Caco-2 (cell line): ENCODE results near the gene SPRR2F. TPM values are rescaled to one million over a fixed set of nuclear protein-coding genes. Genes with fewer than 3 reads are reported as not detected.

Experiments
- BruUV-seq: library from RNA; stranded (reverse); fragments of 400-500 nt; replicated peaks from 2 replicates; lab custom pipeline; 2021; lab: Mats Ljungman, UMichigan
- CTCF ChIA-PET: fragments of 300-600 bp; sonication (Branson Sonifier 250); formaldehyde crosslinking; loops from one replicate; lab custom pipeline; 2022; ENCODE audit warnings: antibody characterized with exemption; lab: Charles Lee
- POLR2A ChIA-PET: fragments of 300-600 bp; sonication (Branson Sonifier 250); formaldehyde crosslinking; loops from one replicate; lab custom pipeline; 2022; ENCODE audit warnings: antibody characterized with exemption; lab: Charles Lee
- DNase-seq, 2 experiments: peaks; one replicate each; pipeline versions ENCODE4 v3.0.0 to v3.0.0-alpha.2; 2020 to 2022
- H3K27me3 ChIP-seq: replicated peaks from 2 replicates; pipeline ENCODE4 v1.6.0; 2011; ENCODE audit warnings: low read length; ENCODE audit not compliant: control insufficient read depth, insufficient read depth
- H3K36me3 ChIP-seq: 2 replicates; pipeline ENCODE4 v1.5.1; 2011; ENCODE audit warnings: low read length; ENCODE audit not compliant: control insufficient read depth, insufficient read depth
- H3K4me1 ChIP-seq: fragments of 250-450 bp; sonication (Bioruptor Pico); 2 replicates; pipeline ENCODE4 v1.5.1; 2020; ENCODE audit warnings: mild to moderate bottlenecking
- H3K4me3 ChIP-seq: 2 replicates; pipeline ENCODE4 v1.5.1; 2011; ENCODE audit warnings: low read depth, mild to moderate bottlenecking, control low read depth, low read length
- H3K9me3 ChIP-seq: fragments of 250-450 bp; sonication (Bioruptor Pico); 2 replicates; pipeline ENCODE4 v1.5.1; 2020; ENCODE audit warnings: mild to moderate bottlenecking, moderate library complexity
- H3K27ac Mint-ChIP-seq: one replicate; pipeline ENCODE4 v1.8.0; 2022; ENCODE audit warnings: mixed read lengths; ENCODE audit not compliant: unreplicated experiment
- H3K27me3 Mint-ChIP-seq: one replicate; pipeline ENCODE4 v1.8.0; 2022; ENCODE audit warnings: mixed read lengths; ENCODE audit not compliant: insufficient read depth, unreplicated experiment
- H3K36me3 Mint-ChIP-seq: one replicate; pipeline ENCODE4 v1.8.0; 2022; ENCODE audit warnings: mild to moderate bottlenecking, mixed read lengths; ENCODE audit not compliant: insufficient read depth, unreplicated experiment
- H3K4me1 Mint-ChIP-seq: one replicate; pipeline ENCODE4 v1.8.0; 2022; ENCODE audit warnings: low read depth, mixed read lengths; ENCODE audit not compliant: unreplicated experiment
- H3K4me3 Mint-ChIP-seq: one replicate; pipeline ENCODE4 v1.8.0; 2022; ENCODE audit warnings: mild to moderate bottlenecking, moderate library complexity, mixed read lengths; ENCODE audit not compliant: unreplicated experiment
- H3K9me3 Mint-ChIP-seq: one replicate; pipeline ENCODE4 v1.8.0; 2022; ENCODE audit warnings: mixed read lengths; ENCODE audit not compliant: unreplicated experiment
- intact Hi-C: fragments of 100-400 bp; cut with micrococcal nuclease; formaldehyde crosslinking; loops from one replicate; pipeline ENCODE4 v1.10.0; 2022; ENCODE audit not compliant: unreplicated experiment
- total RNA-seq: library from RNA; stranded (reverse); gene quantifications from 2 replicates; pipeline ENCODE4 v1.2.3, GENCODE V29; 2022
- TF ChIP-seq, protein P1 (sequence below), 2 experiments: fragments of 200-600 bp in 1 of 2; IDR thresholded peaks; 1 replicate in 1 of 2; 2 replicates in 1 of 2; pipeline versions ENCODE4 v1.5.1 to v1.8.0; 2011 to 2022; ENCODE audit warnings: antibody characterized with exemption in 1 of 2, control low read depth in 1 of 2, inconsistent platforms in 1 of 2, low read depth in 1 of 2, low read length in 1 of 2, mild to moderate bottlenecking in 1 of 2, moderate library complexity in 1 of 2; ENCODE audit not compliant: insufficient read depth in 1 of 2, severe bottlenecking in 1 of 2, unreplicated experiment in 1 of 2

Gene SPRR2F
- total RNA-seq, 1 experiment from 2014 or later: not detected

DNA sequence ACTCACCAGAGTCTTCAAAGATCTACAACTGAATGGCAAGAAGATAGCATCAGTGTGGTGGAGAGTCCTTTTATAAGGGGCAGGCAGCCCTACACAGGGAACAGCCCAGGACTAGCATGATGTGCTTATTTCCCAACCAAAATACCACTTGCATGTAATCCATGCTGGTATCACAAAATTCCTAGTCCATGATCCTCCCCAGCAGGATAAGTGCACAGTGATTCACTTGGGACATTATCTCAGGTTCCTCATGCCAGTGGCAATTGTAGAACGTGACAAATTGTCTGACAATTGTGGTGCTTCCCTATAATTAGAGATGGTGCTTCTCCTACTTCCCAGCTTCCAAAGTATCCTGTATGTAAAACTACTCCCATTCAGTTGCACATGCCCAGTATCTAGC is 37.5 kb upstream of the SPRR2F start, which contains the start of gene SPRR2G:
SPRR2G (minus strand) TSS at position 45 of the 400 bp plus-strand sequence. CDS start 780 bp downstream, outside the sequence.
- BruUV-seq: no TSS peak
- no peaks in the 10 kb centered on the region for H3K36me3 ChIP-seq
- H3K4me1 ChIP-seq: no peaks in the 10 kb centered on the region
- H3K4me3 ChIP-seq: no peak within 1 kb of the TSS
- H3K9me3 ChIP-seq: no peaks in the 10 kb centered on the region
- Mint-ChIP-seq H3K27me3 (peaks cover 17% of the 10 kb centered on the region), H3K36me3 (no peaks in the 10 kb centered on the region), H3K4me3 (no peak within 1 kb of the TSS), H3K9me3 (no peaks in the 10 kb centered on the region), H3K4me1 (no peaks in the 10 kb centered on the region), H3K27ac (no peak within 1 kb of the TSS)
- POLR2A ChIA-PET: no interaction called here
- CTCF ChIA-PET: no interaction called here
- DNase-seq: no peak
- TF ChIP-seq, protein P1, sequence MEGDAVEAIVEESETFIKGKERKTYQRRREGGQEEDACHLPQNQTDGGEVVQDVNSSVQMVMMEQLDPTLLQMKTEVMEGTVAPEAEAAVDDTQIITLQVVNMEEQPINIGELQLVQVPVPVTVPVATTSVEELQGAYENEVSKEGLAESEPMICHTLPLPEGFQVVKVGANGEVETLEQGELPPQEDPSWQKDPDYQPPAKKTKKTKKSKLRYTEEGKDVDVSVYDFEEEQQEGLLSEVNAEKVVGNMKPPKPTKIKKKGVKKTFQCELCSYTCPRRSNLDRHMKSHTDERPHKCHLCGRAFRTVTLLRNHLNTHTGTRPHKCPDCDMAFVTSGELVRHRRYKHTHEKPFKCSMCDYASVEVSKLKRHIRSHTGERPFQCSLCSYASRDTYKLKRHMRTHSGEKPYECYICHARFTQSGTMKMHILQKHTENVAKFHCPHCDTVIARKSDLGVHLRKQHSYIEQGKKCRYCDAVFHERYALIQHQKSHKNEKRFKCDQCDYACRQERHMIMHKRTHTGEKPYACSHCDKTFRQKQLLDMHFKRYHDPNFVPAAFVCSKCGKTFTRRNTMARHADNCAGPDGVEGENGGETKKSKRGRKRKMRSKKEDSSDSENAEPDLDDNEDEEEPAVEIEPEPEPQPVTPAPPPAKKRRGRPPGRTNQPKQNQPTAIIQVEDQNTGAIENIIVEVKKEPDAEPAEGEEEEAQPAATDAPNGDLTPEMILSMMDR (IDR thresholded peaks at IDR 0.05; ENCODE audit: insufficient read depth in 1 of 2, low read depth in 1 of 2, low read length in 1 of 2, severe bottlenecking in 1 of 2, unreplicated experiment in 1 of 2): no peak
- intact Hi-C loops: no loop called here
- H3K27me3 ChIP-seq: no peaks in the 10 kb centered on the region

DNA sequence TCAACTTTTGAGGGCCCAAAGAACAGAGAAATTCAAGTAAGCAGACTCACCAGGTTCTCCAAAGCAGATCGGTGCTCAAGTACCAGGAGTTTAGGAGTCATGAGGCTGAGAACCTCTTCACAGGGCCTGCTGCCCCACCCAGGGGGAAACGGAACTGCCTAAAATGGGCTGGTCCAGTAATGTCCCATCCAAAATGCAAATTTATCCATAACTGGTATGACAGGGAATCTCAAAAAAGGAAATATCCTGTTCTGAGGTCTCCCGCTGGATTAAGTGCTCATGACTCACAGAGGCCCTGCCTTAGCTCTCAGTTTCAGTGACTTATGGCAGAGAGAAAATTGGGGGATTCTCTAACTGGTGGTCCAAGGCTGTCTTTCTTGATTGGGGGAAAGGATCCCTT is 28.1 kb upstream of the SPRR2F start:
- CTCF ChIA-PET: no interaction called here
- no TSS peak for BruUV-seq
- no peaks in the 10 kb centered on the region for H3K4me1 ChIP-seq
- intact Hi-C loops: no loop called here
- Mint-ChIP-seq H3K4me1 (no peaks in the 10 kb centered on the region), H3K36me3 (no peaks in the 10 kb centered on the region), H3K27me3 (peaks cover 36% of the 10 kb centered on the region), H3K9me3 (no peaks in the 10 kb centered on the region), H3K4me3 (no peak overlapping the region), H3K27ac (no peak overlapping the region)
- H3K9me3 ChIP-seq: peaks cover 4% of the 10 kb centered on the region; the same call in 1 of the 2 replicates
- no peaks in the 10 kb centered on the region for H3K27me3 ChIP-seq
- H3K36me3 ChIP-seq: no peaks in the 10 kb centered on the region
- no peak for DNase-seq
- TF ChIP-seq, protein P1 (IDR thresholded peaks at IDR 0.05; ENCODE audit: insufficient read depth in 1 of 2, low read depth in 1 of 2, low read length in 1 of 2, severe bottlenecking in 1 of 2, unreplicated experiment in 1 of 2): no peak
- POLR2A ChIA-PET: no interaction called here
- H3K4me3 ChIP-seq: no peak overlapping the region

DNA sequence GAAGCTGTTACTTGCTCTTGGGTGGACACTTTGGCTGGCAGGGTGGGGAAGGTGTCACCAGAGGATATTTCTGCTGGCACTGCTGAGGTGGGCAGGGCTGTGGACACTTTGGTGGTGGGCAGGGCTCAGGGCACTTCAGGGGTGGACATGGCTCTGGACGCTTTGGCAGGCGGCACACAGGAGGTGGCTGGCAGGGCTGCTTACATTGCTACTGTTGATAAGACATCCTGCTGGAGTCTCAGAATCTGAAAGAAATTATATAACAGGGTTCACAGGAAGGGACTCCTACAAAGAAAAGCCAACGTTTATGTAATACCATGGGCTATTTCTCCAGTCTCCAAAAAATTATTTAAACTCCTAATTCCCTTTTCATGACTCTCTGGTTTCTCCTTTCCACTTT is 27.2 kb upstream of the SPRR2F start:
- ChIA-PET CTCF (no interaction called here), POLR2A (no interaction called here)
- no peaks in the 10 kb centered on the region for H3K36me3 ChIP-seq
- peaks cover under 1% of the 10 kb centered on the region; the same call in 1 of the 2 replicates for H3K9me3 ChIP-seq
- no TSS peak for BruUV-seq
- H3K27me3 ChIP-seq: no peaks in the 10 kb centered on the region
- TF ChIP-seq, protein P1 (IDR thresholded peaks at IDR 0.05; ENCODE audit: insufficient read depth in 1 of 2, low read depth in 1 of 2, low read length in 1 of 2, severe bottlenecking in 1 of 2, unreplicated experiment in 1 of 2): no peak
- Mint-ChIP-seq H3K36me3 (no peaks in the 10 kb centered on the region), H3K4me1 (no peaks in the 10 kb centered on the region), H3K4me3 (no peak overlapping the region), H3K27ac (no peak overlapping the region), H3K27me3 (peaks cover 39% of the 10 kb centered on the region), H3K9me3 (no peaks in the 10 kb centered on the region)
- no peaks in the 10 kb centered on the region for H3K4me1 ChIP-seq
- DNase-seq: no peak
- H3K4me3 ChIP-seq: no peak overlapping the region
- intact Hi-C loops: no loop called here
